MCF 10A (cell line): ENCODE results near the gene RPL38. TPM values are rescaled to one million over a fixed set of nuclear protein-coding genes. Genes with fewer than 3 reads are reported as not detected.

Experiments
- BruUV-seq: library from RNA; stranded (reverse); fragments of 400-500 nt; replicated peaks from 2 replicates; lab custom pipeline; 2021; lab: Mats Ljungman, UMichigan
- CTCF ChIA-PET: fragments of 300-600 bp; sonication (Branson Sonifier 250); formaldehyde crosslinking; extraction: SDS; loops from one replicate; lab custom pipeline; 2021; ENCODE audit warnings: antibody characterized with exemption, inconsistent platforms; lab: Yijun Ruan, JAX
- POLR2A ChIA-PET: fragments of 300-600, 350-650 bp; sonication (Branson Sonifier 250); formaldehyde crosslinking; extraction: SDS; loops from one replicate; lab custom pipeline; 2020; ENCODE audit warnings: antibody characterized with exemption, inconsistent platforms; lab: Yijun Ruan, JAX
- DNase-seq: peaks from one replicate; pipeline ENCODE4 v3.0.0-alpha.2; 2018; ENCODE audit not compliant: unreplicated experiment
- H3K27ac Mint-ChIP-seq: one replicate; pipeline ENCODE4 v1.8.0; 2022; ENCODE audit warnings: mild to moderate bottlenecking, low read depth, mixed read lengths; ENCODE audit not compliant: unreplicated experiment
- H3K27me3 Mint-ChIP-seq: one replicate; pipeline ENCODE4 v1.8.0; 2022; ENCODE audit warnings: mixed read lengths; ENCODE audit not compliant: insufficient read depth, unreplicated experiment
- H3K36me3 Mint-ChIP-seq: one replicate; pipeline ENCODE4 v1.8.0; 2022; ENCODE audit warnings: mild to moderate bottlenecking, moderate library complexity, mixed read lengths; ENCODE audit not compliant: insufficient read depth, unreplicated experiment
- H3K4me1 Mint-ChIP-seq: one replicate; pipeline ENCODE4 v1.8.0; 2022; ENCODE audit warnings: mixed read lengths; ENCODE audit not compliant: insufficient read depth, unreplicated experiment
- H3K4me3 Mint-ChIP-seq: one replicate; pipeline ENCODE4 v1.8.0; 2022; ENCODE audit warnings: mild to moderate bottlenecking, moderate library complexity, mixed read lengths; ENCODE audit not compliant: unreplicated experiment
- H3K9me3 Mint-ChIP-seq: one replicate; pipeline ENCODE4 v1.8.0; 2022; ENCODE audit warnings: mixed read lengths; ENCODE audit not compliant: unreplicated experiment
- intact Hi-C: fragments of 100-400 bp; cut with micrococcal nuclease; formaldehyde crosslinking; loops from 2 replicates; pipeline ENCODE4 v1.14.1; 2022
- total RNA-seq: library from RNA; stranded (reverse); gene quantifications from 2 replicates; pipeline ENCODE4 v1.2.3, GENCODE V29; 2022
- TF ChIP-seq, protein P1 (sequence below): fragments of 200-600 bp; IDR thresholded peaks from one replicate; pipeline ENCODE4 v1.8.0; 2022; ENCODE audit warnings: antibody characterized with exemption, mild to moderate bottlenecking; ENCODE audit not compliant: unreplicated experiment

The RPL38 gene
- total RNA-seq, 1 experiment from 2014 or later = 1,197 TPM

DNA sequence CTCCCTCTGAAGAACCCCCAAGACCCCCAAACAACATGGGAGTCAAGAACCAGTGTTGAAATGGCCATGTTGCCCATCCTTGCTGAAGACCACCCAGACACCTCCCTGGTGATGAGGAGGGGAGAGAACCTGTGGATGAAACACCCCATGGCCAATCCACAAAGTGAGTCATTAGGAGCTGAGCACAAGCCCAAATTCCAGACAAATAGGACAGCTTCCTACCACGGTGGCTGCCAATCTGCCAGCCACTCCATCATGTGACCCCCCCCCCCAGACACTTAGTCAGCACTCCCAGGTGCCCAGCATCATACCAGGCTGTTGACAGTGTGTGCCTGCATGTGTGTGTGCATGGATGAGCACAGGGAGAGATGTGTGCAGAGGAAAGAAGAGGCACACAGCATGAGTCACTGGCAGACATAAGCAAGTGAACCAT, 26.4 kb upstream of the RPL38 start:
- BruUV-seq = no TSS peak
- ChIA-PET CTCF (interaction anchor here (0.6 to 3.2 kb wide), 17 partner anchors 11 to 813 kb away, joined by 3 to 57 read pairs (median 4); no protein-coding TSS in a partner anchor), POLR2A (no interaction called here)
- no peak overlapping the region for H3K4me3 Mint-ChIP-seq
- peak; percentile 6 for DNase-seq
- no peak overlapping the region for H3K27ac Mint-ChIP-seq
- peaks cover 64% of the 10 kb centered on the region for H3K27me3 Mint-ChIP-seq
- H3K36me3 Mint-ChIP-seq = no peaks in the 10 kb centered on the region
- H3K9me3 Mint-ChIP-seq = no peaks in the 10 kb centered on the region
- intact Hi-C loops = loop anchor here (10.0 kb wide), 1 partner anchor 522 kb away; no protein-coding TSS in a partner anchor
- TF ChIP-seq, protein P1, sequence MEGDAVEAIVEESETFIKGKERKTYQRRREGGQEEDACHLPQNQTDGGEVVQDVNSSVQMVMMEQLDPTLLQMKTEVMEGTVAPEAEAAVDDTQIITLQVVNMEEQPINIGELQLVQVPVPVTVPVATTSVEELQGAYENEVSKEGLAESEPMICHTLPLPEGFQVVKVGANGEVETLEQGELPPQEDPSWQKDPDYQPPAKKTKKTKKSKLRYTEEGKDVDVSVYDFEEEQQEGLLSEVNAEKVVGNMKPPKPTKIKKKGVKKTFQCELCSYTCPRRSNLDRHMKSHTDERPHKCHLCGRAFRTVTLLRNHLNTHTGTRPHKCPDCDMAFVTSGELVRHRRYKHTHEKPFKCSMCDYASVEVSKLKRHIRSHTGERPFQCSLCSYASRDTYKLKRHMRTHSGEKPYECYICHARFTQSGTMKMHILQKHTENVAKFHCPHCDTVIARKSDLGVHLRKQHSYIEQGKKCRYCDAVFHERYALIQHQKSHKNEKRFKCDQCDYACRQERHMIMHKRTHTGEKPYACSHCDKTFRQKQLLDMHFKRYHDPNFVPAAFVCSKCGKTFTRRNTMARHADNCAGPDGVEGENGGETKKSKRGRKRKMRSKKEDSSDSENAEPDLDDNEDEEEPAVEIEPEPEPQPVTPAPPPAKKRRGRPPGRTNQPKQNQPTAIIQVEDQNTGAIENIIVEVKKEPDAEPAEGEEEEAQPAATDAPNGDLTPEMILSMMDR = no peak
- H3K4me1 Mint-ChIP-seq = peaks cover 6% of the 10 kb centered on the region

DNA sequence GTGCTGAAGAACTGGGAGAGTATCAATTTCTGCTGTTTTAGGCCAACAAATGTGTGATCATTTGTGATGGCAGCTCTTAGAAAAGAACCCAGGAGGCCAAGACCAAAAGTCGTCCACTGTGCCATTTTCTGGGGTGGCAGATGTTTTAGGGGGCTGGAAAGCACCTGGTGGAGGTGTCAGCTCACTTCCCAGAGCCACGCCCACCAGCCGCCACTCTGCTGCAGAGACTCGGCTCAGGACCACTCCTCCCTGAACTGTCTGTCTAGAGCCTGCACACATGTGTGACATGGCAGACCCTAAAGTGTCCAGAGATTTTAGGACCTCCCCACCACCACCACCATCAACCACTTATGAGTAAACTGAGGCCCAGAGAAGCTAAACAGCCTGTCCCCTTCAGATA, 23.9 kb upstream of the RPL38 start:
- no peak overlapping the region for H3K27ac Mint-ChIP-seq
- H3K36me3 Mint-ChIP-seq = no peaks in the 10 kb centered on the region
- ChIA-PET CTCF (interaction anchor here (0.5 to 4.6 kb wide), 3 partner anchors 95 to 750 kb away, joined by 3 to 14 read pairs (median 3); no protein-coding TSS in a partner anchor), POLR2A (no interaction called here)
- no peaks in the 10 kb centered on the region for H3K9me3 Mint-ChIP-seq
- H3K27me3 Mint-ChIP-seq = peaks cover 54% of the 10 kb centered on the region
- peaks cover 6% of the 10 kb centered on the region for H3K4me1 Mint-ChIP-seq
- no peak for DNase-seq
- no TSS peak for BruUV-seq
- no peak overlapping the region for H3K4me3 Mint-ChIP-seq
- TF ChIP-seq, protein P1 = no peak
- intact Hi-C loops = loop anchor here (10.0 kb wide), 1 partner anchor 525 kb away; no protein-coding TSS in a partner anchor

DNA sequence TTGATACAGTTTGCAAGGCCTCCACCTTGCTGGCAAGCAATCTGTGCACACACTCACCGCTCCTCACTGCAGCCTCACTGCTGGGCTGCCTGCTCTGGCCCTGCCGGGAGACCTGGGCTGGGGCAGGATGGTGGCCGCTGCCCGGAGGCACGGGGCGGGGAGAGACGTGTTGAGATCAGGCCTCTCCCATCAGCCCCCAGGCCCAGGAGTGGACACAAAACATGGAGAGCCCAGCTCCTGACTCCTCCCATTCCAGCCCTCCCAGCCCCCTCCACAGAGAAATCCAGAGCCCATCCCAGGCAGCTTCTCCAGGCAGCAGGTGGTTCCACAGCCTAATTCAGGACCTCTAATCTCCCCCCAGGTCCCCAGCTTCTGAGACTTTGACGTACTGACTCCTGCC, 23.1 kb upstream of the RPL38 start:
- Mint-ChIP-seq H3K27ac (no peak overlapping the region), H3K4me1 (peaks cover 6% of the 10 kb centered on the region), H3K27me3 (peaks cover 50% of the 10 kb centered on the region), H3K4me3 (no peak overlapping the region), H3K9me3 (no peaks in the 10 kb centered on the region), H3K36me3 (no peaks in the 10 kb centered on the region)
- TF ChIP-seq, protein P1 = no peak
- no peak for DNase-seq
- intact Hi-C loops = no loop called here
- POLR2A ChIA-PET = no interaction called here
- no TSS peak for BruUV-seq
- CTCF ChIA-PET = interaction anchor here (0.6 to 4.6 kb wide), 2 partner anchors 96 to 751 kb away, joined by 3 to 14 read pairs; no protein-coding TSS in a partner anchor

DNA sequence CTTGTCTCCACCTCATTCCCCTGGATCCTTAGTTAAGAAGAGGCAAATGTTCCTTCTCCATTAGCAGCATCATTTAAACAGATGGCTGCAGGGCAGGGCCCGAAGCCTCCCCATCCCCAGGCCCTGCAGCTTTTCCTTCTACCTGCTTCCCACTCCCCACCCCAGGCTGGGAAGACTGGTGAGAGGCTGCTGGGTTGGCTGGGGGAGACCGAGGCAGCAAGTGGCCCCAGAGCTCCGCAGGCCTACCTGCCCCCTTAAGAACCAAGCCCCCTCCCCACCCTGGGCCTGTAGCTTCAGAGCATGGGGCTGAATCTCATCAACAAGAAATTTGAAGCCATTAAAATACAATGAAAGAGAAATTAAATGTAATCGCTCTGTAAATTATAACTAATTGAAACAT, 22.1 kb upstream of the RPL38 start:
- Mint-ChIP-seq H3K4me1 (peaks cover 6% of the 10 kb centered on the region), H3K36me3 (no peaks in the 10 kb centered on the region), H3K27me3 (peaks cover 55% of the 10 kb centered on the region), H3K9me3 (no peaks in the 10 kb centered on the region), H3K27ac (no peak overlapping the region), H3K4me3 (no peak overlapping the region)
- intact Hi-C loops = no loop called here
- no peak for DNase-seq
- CTCF ChIA-PET = interaction anchor here (0.5 to 4.6 kb wide), 3 partner anchors 11 to 752 kb away, joined by 4 to 14 read pairs (median 4); no protein-coding TSS in a partner anchor
- no TSS peak for BruUV-seq
- POLR2A ChIA-PET = no interaction called here
- TF ChIP-seq, protein P1 = no peak
